ENCODE measurements around the gene CCDC177.
"Not testable (repeated sequence)": the region's sequence is repeated elsewhere in the genome, so short reads cannot be mapped to it uniquely, and the experiment has no call there.

CCDC177 gene

DNA sequence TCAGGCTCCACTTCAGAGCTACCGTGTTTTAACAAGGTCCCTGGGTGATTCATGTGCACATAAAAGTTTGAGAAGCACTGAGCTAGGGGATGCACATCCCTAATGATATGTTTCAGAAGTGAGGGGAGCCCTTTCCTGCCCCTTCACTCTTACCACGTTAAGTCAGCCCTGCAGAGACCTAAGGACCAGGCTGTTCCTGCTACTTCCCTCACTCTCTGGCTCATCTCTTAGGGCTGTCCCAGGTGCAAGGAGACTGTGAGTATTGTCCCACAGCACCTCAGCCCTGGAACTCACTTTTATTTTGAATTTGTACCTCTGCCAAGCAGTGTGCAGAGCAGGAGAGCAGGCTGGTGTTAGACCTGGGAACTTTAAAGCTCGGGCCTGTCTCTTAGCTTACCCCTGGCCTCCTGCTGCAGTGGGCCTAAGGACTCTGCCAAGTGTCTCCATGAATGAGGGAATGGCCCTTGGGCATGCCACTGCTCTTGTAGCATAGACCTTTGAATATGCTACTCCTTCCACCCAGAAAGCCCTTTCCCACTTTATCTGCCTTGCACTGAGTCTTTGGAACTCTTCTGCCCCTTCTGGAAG is 25.7 kb upstream of the CCDC177 start:
- Histone ChIP-seq H2BK15ac (ENCODE audit: low read depth, poor library complexity, severe bottlenecking) (no peak overlapping the region), H3K23ac (ENCODE audit: low read length in 2 of 2) (no peak overlapping the region), H3K36me3 (ENCODE audit: control insufficient read depth in 1 of 2, insufficient read depth in 2 of 2, low read depth in 1 of 2, low read length in 2 of 2) (no peaks in the 10 kb centered on the region), H3K27ac (ENCODE audit: low read length, poor library complexity, severe bottlenecking) (no peak overlapping the region), H3K27me3 (ENCODE audit: control insufficient read depth in 1 of 2, insufficient read depth in 1 of 2, low read length in 2 of 2) (peaks cover 0 to 3% of the 10 kb centered on the region in 2 experiments), H3K9ac (ENCODE audit: low read length) (no peak overlapping the region), H2BK120ac (ENCODE audit: low read depth, low read length) (no peak overlapping the region), H3K4ac (ENCODE audit: low read depth in 1 of 2, low read length in 2 of 2) (no peak overlapping the region), H3K4me1 (ENCODE audit: control insufficient read depth, insufficient read depth, low read depth, low read length) (no peaks in the 10 kb centered on the region), H4K8ac (ENCODE audit: low read length) (no peak overlapping the region), H3K14ac (ENCODE audit: low read length in 2 of 2) (no peak overlapping the region), H3K4me2 (ENCODE audit: low read length, poor library complexity, severe bottlenecking) (no peak overlapping the region), H2AFZ (ENCODE audit: low read depth, low read length) (no peak overlapping the region), H2BK12ac (ENCODE audit: low read length in 2 of 2) (no peak overlapping the region), H3K4me3 (ENCODE audit: insufficient read depth in 1 of 2, low read depth in 1 of 2, low read length in 2 of 2) (no peak overlapping the region), H3K79me1 (replicated peaks; ENCODE audit: low read length, poor library complexity, severe bottlenecking) (no peaks in the 10 kb centered on the region), H4K91ac (ENCODE audit: low read length) (no peak overlapping the region), H3K18ac (ENCODE audit: low read depth in 1 of 2, low read length in 2 of 2) (no peak overlapping the region), H2AK5ac (ENCODE audit: low read length, severe bottlenecking) (no peak overlapping the region), H2BK5ac (ENCODE audit: low read depth, low read length, poor library complexity, severe bottlenecking) (no peak overlapping the region), H3K9me3 (ENCODE audit: control insufficient read depth, low read length) (no peaks in the 10 kb centered on the region)
- WGBS, result 84% methylated on average over 3 of the region's 3 CpGs
- no peak for DNase-seq

DNA sequence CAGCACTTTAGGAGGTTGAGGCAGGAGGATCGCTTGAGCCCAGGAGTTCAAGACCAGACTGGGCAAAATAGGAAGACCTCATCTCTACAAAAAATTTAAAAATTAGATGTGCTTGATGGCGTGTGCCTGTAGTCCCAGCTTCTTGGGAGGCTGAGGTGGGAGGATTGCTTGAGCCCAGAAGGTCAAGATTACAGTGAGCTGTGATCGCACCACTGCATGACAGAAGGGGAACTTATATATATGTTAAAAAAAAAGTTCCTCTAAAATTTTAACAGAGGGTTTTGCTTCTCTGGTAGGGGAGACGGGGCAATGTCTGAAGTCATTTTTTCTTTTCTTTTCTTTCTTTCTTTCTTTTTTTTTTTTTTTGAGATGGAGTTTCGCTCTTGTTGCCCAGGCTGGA is 24.8 kb upstream of the CCDC177 start:
- 92% methylated on average over 2 of the region's 5 CpGs for WGBS

DNA sequence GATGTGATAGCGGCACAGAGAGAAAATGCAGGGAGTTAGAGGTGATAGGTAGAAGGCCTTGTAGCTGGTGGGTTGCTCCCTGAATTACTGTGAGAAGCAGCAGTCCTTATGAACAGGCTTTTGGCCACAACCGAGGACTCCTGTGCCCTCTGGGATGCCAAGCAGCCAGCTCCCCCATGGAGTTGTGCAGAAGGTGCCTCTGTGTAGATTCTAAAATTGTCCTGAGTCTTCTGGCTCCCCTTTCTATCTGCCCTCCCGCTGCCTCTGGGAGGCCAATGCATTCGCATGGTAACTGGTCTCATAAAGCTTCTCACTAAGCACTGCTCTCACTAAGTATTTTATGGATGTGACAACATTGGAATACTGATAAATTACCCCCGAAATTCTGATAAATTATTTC is 20.7 kb upstream of the CCDC177 start:
- 83% methylated on average over 2 of the region's 5 CpGs for WGBS
- no peak for DNase-seq
- no peak overlapping the region for H2BK120ac ChIP-seq (ENCODE audit: low read depth, low read length)

More for the DNA sequence above, 24.8 kb upstream of the CCDC177 start:
- not testable (repeated sequence) for H3K23ac ChIP-seq (ENCODE audit: low read length in 2 of 2); H3K18ac ChIP-seq (ENCODE audit: low read depth in 1 of 2, low read length in 2 of 2); H3K4me3 ChIP-seq (ENCODE audit: insufficient read depth in 1 of 2, low read depth in 1 of 2, low read length in 2 of 2); H3K14ac ChIP-seq (ENCODE audit: low read length in 2 of 2); H3K9me3 ChIP-seq (ENCODE audit: control insufficient read depth, low read length); H3K4me2 ChIP-seq (ENCODE audit: low read length, poor library complexity, severe bottlenecking); H2BK15ac ChIP-seq (ENCODE audit: low read depth, poor library complexity, severe bottlenecking); H3K4ac ChIP-seq (ENCODE audit: low read depth in 1 of 2, low read length in 2 of 2); H4K8ac ChIP-seq (ENCODE audit: low read length); H2BK12ac ChIP-seq (ENCODE audit: low read length in 2 of 2); H4K91ac ChIP-seq (ENCODE audit: low read length); H3K27ac ChIP-seq (ENCODE audit: low read length, poor library complexity, severe bottlenecking); H3K79me1 ChIP-seq (replicated peaks; ENCODE audit: low read length, poor library complexity, severe bottlenecking); H2AFZ ChIP-seq (ENCODE audit: low read depth, low read length); H3K9ac ChIP-seq (ENCODE audit: low read length); H3K4me1 ChIP-seq (ENCODE audit: control insufficient read depth, insufficient read depth, low read depth, low read length); H2AK5ac ChIP-seq (ENCODE audit: low read length, severe bottlenecking); H2BK120ac ChIP-seq (ENCODE audit: low read depth, low read length); H3K36me3 ChIP-seq (ENCODE audit: control insufficient read depth in 1 of 2, insufficient read depth in 2 of 2, low read depth in 1 of 2, low read length in 2 of 2); H2BK5ac ChIP-seq (ENCODE audit: low read depth, low read length, poor library complexity, severe bottlenecking); DNase-seq; H3K27me3 ChIP-seq (ENCODE audit: control insufficient read depth in 1 of 2, insufficient read depth in 1 of 2, low read length in 2 of 2)

DNA sequence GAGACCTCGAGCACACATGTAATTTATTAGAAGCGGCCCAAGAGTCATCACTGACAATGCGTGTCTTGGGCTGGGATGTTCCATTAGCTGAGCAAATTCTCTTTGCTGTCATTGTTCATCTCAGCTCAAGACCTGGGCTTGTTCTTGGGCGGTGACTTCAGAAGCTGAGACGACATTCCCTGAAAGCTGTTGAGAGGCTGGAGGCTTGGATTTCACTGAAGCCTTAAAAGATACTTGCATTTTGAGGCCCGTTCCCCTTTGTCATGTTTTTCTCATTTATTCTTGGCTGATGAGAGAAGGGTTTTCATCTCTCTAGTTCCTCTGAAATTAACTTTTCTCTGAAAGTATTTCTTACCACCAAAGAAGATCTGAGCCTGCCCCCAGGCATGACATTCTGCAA is 20.2 kb upstream of the CCDC177 start:
- no peak overlapping the region for H2BK5ac ChIP-seq (ENCODE audit: low read depth, low read length, poor library complexity, severe bottlenecking)
- H2BK12ac ChIP-seq (ENCODE audit: low read length in 2 of 2), result no peak overlapping the region
- H3K4me1 ChIP-seq (ENCODE audit: control insufficient read depth, insufficient read depth, low read depth, low read length), result no peaks in the 10 kb centered on the region
- no peak overlapping the region for H3K18ac ChIP-seq (ENCODE audit: low read depth in 1 of 2, low read length in 2 of 2)
- H3K36me3 ChIP-seq (ENCODE audit: control insufficient read depth in 1 of 2, insufficient read depth in 2 of 2, low read depth in 1 of 2, low read length in 2 of 2), result no peaks in the 10 kb centered on the region
- H2BK15ac ChIP-seq (ENCODE audit: low read depth, poor library complexity, severe bottlenecking), result no peak overlapping the region
- no peak for DNase-seq
- H3K27ac ChIP-seq (ENCODE audit: low read length, poor library complexity, severe bottlenecking), result no peak overlapping the region
- WGBS, result 94% methylated on average over 5 of the region's 6 CpGs
- no peak overlapping the region for H3K4me2 ChIP-seq (ENCODE audit: low read length, poor library complexity, severe bottlenecking)
- H3K27me3 ChIP-seq (ENCODE audit: control insufficient read depth in 1 of 2, insufficient read depth in 1 of 2, low read length in 2 of 2), result peaks cover 0 to 4% of the 10 kb centered on the region in 2 experiments
- no peaks in the 10 kb centered on the region for H3K79me1 ChIP-seq (replicated peaks; ENCODE audit: low read length, poor library complexity, severe bottlenecking)
- H3K9ac ChIP-seq (ENCODE audit: low read length), result no peak overlapping the region
- no peak overlapping the region for H3K14ac ChIP-seq (ENCODE audit: low read length in 2 of 2)
- H3K9me3 ChIP-seq (ENCODE audit: control insufficient read depth, low read length), result no peaks in the 10 kb centered on the region
- H4K91ac ChIP-seq (ENCODE audit: low read length), result no peak overlapping the region
- no peak overlapping the region for H4K8ac ChIP-seq (ENCODE audit: low read length)
- no peak overlapping the region for H2BK120ac ChIP-seq (ENCODE audit: low read depth, low read length)
- H3K4me3 ChIP-seq (ENCODE audit: insufficient read depth in 1 of 2, low read depth in 1 of 2, low read length in 2 of 2), result no peak overlapping the region
- no peak overlapping the region for H2AK5ac ChIP-seq (ENCODE audit: low read length, severe bottlenecking)
- no peak overlapping the region for H3K4ac ChIP-seq (ENCODE audit: low read depth in 1 of 2, low read length in 2 of 2)
- H2AFZ ChIP-seq (ENCODE audit: low read depth, low read length), result no peak overlapping the region
- H3K23ac ChIP-seq (ENCODE audit: low read length in 2 of 2), result no peak overlapping the region

More for the DNA sequence above, 20.7 kb upstream of the CCDC177 start:
- H3K9ac ChIP-seq (ENCODE audit: low read length), result no peak overlapping the region
- H3K27ac ChIP-seq (ENCODE audit: low read length, poor library complexity, severe bottlenecking), result no peak overlapping the region
- no peak overlapping the region for H4K8ac ChIP-seq (ENCODE audit: low read length)
- no peak overlapping the region for H3K4me2 ChIP-seq (ENCODE audit: low read length, poor library complexity, severe bottlenecking)
- H2BK15ac ChIP-seq (ENCODE audit: low read depth, poor library complexity, severe bottlenecking), result no peak overlapping the region
- no peak overlapping the region for H4K91ac ChIP-seq (ENCODE audit: low read length)
- H3K27me3 ChIP-seq (ENCODE audit: control insufficient read depth in 1 of 2, insufficient read depth in 1 of 2, low read length in 2 of 2), result peaks cover 0 to 4% of the 10 kb centered on the region in 2 experiments
- no peaks in the 10 kb centered on the region for H3K9me3 ChIP-seq (ENCODE audit: control insufficient read depth, low read length)
- no peak overlapping the region for H2AFZ ChIP-seq (ENCODE audit: low read depth, low read length)
- no peak overlapping the region for H3K23ac ChIP-seq (ENCODE audit: low read length in 2 of 2)
- H3K4ac ChIP-seq (ENCODE audit: low read depth in 1 of 2, low read length in 2 of 2), result no peak overlapping the region
- no peak overlapping the region for H3K4me3 ChIP-seq (ENCODE audit: insufficient read depth in 1 of 2, low read depth in 1 of 2, low read length in 2 of 2)
- no peaks in the 10 kb centered on the region for H3K79me1 ChIP-seq (replicated peaks; ENCODE audit: low read length, poor library complexity, severe bottlenecking)
- H2BK5ac ChIP-seq (ENCODE audit: low read depth, low read length, poor library complexity, severe bottlenecking), result no peak overlapping the region
- H3K18ac ChIP-seq (ENCODE audit: low read depth in 1 of 2, low read length in 2 of 2), result no peak overlapping the region
- no peak overlapping the region for H2BK12ac ChIP-seq (ENCODE audit: low read length in 2 of 2)
- no peak overlapping the region for H2AK5ac ChIP-seq (ENCODE audit: low read length, severe bottlenecking)
- no peaks in the 10 kb centered on the region for H3K4me1 ChIP-seq (ENCODE audit: control insufficient read depth, insufficient read depth, low read depth, low read length)
- no peak overlapping the region for H3K14ac ChIP-seq (ENCODE audit: low read length in 2 of 2)
- H3K36me3 ChIP-seq (ENCODE audit: control insufficient read depth in 1 of 2, insufficient read depth in 2 of 2, low read depth in 1 of 2, low read length in 2 of 2), result no peaks in the 10 kb centered on the region
